Mononuclear cell (primary cell): ENCODE data around the gene EFCAB11. TPM values are rescaled to one million over a fixed set of nuclear protein-coding genes. Genes with fewer than 3 reads are reported as not detected.

ENCODE experiments used
- H3K27me3 ChIP-seq: 2 replicates; pipeline ENCODE4 v1.6.0; 2011; ENCODE audit warnings: low read length, control low read depth; ENCODE audit not compliant: insufficient read depth
- H3K4me1 ChIP-seq: 2 replicates; pipeline ENCODE4 v1.5.1; 2011; ENCODE audit warnings: mild to moderate bottlenecking, low read length, control low read depth; ENCODE audit not compliant: insufficient read depth
- H3K4me3 ChIP-seq: 2 replicates; pipeline ENCODE4 v1.5.1; 2011; ENCODE audit warnings: mild to moderate bottlenecking, low read length, moderate library complexity
- H3K9me3 ChIP-seq: 2 replicates; pipeline ENCODE4 v1.5.1; 2011; ENCODE audit warnings: low read depth, mild to moderate bottlenecking, control low read depth, low read length
- total RNA-seq: library from RNA; depleted of rRNA; stranded (reverse); fragments of >200 nt; gene quantifications from one replicate; pipeline ENCODE4 v1.2.3, GENCODE V29; 2012

Gene EFCAB11
- total RNA-seq, 1 donor = 0.63 TPM

DNA sequence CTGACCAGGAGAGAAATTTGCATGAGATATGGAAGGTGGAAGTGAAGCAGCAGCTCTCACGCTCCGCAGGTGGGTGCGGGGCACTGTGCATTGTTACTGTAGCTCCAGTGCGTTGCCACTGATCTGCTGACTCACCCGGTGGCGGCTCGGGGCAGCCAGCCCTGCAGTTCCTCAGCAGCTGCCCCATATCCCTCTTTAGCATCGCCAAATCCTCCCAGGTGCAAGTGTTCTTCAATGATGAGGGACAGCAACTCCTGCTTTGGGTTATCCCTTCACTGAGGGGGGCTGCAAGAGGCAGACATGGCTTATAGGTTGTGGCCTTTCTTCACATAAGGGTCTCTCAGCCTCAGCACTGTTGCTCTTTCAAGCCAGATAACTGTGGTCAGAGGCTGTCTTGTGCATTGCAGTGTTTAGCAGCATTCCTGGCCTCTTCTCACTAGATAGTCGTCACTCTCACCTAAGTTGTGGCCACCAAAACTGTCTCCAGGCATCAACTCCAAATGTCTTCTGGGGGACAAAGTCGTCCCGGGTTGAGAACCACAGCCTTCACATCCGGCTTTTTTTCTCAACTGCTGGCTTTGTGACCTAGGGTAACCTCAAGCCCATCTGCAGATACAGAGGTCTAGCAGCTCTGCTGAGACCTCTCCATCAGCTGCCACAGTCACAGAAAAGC is 180.8 kb downstream of the EFCAB11 start:
- Histone ChIP-seq H3K9me3 (no peaks in the 10 kb centered on the region), H3K4me1 (peaks cover 35% of the 10 kb centered on the region), H3K27me3 (no peaks in the 10 kb centered on the region), H3K4me3 (no peak overlapping the region)

DNA sequence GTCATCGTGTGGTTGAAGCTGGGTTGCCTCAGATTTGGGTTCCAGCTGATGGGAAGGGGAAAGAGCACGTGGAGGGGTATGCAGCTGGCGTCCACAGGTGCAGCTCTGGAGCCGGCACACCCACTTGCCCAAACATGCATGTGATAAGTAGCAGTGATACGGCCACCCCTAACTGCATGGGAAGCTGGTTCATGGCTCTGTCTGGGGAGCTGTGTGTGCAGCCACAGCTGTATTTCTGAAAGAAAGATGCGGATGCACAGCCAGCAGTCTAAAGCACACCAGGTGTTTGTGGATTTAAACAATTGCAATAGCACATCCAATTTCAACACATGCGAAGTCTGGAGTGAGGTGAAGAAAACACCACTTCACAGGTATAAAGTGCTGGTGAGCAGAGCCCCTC is 181.4 kb downstream of the EFCAB11 start:
- Histone ChIP-seq H3K9me3 (no peaks in the 10 kb centered on the region), H3K4me3 (no peak overlapping the region), H3K27me3 (no peaks in the 10 kb centered on the region), H3K4me1 (peaks cover 35% of the 10 kb centered on the region)

DNA sequence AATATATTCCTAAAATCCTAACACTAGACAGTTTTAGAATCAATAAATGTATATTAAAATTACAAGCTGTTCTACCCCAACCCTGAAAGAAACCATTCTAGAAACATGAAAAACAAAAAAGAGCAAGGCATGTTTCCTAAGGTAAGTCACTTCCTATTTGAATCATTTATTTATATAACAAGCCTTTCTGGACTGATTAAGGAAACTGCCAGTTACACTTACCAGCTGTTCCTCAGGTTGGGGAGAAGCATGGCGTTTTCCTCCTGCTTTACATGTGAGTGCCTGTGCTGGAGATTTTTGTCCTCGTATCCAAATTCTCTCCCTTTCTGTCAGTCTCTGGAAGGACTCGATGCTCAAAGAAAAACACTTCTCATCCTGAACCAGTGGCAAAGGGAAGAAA is 183.3 kb downstream of the EFCAB11 start:
- H3K4me3 ChIP-seq = no peak overlapping the region
- H3K9me3 ChIP-seq = no peaks in the 10 kb centered on the region
- H3K27me3 ChIP-seq = no peaks in the 10 kb centered on the region
- peaks cover 52% of the 10 kb centered on the region for H3K4me1 ChIP-seq

DNA sequence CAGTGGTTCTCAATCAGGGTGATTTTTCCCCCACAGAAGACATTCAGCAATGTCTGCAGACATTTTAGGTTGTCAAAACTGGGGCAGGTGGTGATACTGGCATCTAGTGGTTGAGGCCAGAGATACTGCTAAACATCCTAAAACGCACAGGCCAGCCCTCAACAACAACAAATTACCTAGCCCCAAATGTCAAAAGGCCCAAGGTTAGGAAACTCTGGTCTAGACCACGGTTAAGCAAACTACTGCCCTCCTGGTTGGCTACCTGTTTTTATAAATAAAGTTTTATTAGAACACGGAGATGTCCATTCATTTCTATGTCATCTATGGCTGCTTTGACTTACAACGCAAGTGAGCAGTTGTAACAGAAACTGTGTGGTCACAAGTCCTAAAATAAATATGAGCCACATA is 186.7 kb downstream of the EFCAB11 start:
- Histone ChIP-seq H3K4me1 (peaks cover 24% of the 10 kb centered on the region), H3K4me3 (no peak overlapping the region), H3K27me3 (no peaks in the 10 kb centered on the region), H3K9me3 (no peaks in the 10 kb centered on the region)

DNA sequence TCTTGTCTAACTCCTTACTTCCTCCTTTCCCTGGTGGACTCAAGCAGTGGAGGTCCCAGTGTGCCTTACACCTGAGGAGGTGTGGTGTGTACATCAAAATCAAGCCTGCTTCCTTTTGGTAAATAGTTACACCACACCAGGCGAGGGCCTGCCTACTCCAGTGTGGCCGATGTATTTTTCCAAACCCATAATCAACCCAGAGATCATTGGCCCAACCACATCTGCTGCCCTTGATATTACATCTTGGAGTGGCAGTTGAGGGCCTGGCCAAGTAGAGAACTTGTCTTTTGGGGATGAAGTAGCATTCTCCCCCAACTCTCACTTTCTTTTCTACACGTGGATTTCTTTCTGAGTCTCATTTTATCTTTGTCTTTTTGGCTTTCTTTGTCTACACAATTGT is 187.4 kb downstream of the EFCAB11 start:
- H3K9me3 ChIP-seq = no peaks in the 10 kb centered on the region
- H3K4me3 ChIP-seq = no peak overlapping the region
- H3K27me3 ChIP-seq = no peaks in the 10 kb centered on the region
- H3K4me1 ChIP-seq = peaks cover 24% of the 10 kb centered on the region

DNA sequence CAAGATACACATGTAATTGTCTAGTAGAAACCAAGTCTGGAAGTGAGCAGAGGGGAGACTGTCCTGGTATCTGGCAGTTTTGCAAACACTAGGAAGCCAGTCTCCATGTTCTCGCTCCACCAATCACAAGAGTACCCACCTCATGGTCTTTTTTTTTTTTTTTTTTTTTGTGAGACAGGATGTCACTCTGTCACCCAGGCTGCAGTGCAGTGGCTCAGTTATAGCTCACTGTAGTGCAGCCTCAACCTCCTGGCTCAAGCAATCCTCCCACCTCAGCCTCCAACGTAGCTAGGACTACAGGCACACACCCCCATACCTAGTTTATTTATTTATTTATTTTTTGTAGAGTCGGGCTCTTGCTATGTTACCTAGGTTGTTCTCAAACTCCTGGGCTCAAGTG is 189.2 kb downstream of the EFCAB11 start:
- H3K9me3 ChIP-seq = no peaks in the 10 kb centered on the region
- H3K27me3 ChIP-seq = no peaks in the 10 kb centered on the region
- H3K4me1 ChIP-seq = peaks cover 20% of the 10 kb centered on the region
- H3K4me3 ChIP-seq = no peak overlapping the region

DNA sequence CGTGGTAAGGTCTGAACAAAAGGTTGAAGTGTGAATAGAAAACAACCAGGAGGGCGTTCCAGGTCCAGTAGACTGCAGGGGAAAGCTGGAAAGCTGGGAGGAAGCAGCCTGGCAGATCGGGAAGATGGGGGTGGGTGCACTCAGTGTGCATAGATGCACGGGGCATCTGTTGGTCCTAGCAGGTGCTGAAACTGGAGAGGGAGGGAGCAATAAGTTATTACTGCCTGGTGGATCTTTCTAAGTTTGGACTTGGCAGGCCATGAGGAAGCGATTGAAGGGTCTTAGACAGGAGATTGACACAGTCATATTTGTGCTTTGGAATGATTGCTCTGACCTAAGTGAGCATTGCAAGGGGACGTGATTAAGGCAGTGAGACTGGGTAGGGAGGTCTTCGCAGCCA is 194.4 kb downstream of the EFCAB11 start:
- no peak overlapping the region for H3K4me3 ChIP-seq
- no peaks in the 10 kb centered on the region for H3K27me3 ChIP-seq
- no peaks in the 10 kb centered on the region for H3K9me3 ChIP-seq
- H3K4me1 ChIP-seq = no peaks in the 10 kb centered on the region

DNA sequence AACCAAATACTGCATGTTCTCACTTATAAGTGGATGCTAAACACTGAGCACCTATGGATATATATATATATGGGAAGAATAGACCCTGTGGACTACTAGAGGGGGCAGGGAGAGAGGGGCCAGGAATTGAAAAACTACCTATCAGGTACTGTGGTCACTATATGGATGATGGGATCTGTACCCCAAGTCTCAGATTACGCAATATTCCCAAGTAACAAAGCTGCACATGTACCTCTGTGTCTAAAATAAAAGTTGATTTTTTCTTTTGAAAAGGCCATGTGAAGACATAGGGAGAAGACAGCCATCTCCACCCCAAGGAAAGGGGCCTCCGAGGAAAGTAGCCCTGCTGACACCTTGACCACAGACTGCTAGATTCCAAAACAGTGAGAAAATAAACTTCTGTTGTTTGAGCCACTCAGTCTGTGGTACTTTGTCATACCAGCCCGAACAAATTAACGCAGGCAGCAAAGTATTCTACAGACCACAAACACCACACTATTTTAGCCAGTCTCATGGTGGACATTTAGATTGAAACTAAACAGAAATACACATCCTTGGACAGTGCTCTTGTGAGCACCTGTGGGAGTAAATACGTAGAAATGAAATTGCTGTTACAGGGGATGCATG is 197.1 kb downstream of the EFCAB11 start:
- Histone ChIP-seq H3K4me1 (no peaks in the 10 kb centered on the region), H3K9me3 (no peaks in the 10 kb centered on the region), H3K27me3 (no peaks in the 10 kb centered on the region), H3K4me3 (no peak overlapping the region)

DNA sequence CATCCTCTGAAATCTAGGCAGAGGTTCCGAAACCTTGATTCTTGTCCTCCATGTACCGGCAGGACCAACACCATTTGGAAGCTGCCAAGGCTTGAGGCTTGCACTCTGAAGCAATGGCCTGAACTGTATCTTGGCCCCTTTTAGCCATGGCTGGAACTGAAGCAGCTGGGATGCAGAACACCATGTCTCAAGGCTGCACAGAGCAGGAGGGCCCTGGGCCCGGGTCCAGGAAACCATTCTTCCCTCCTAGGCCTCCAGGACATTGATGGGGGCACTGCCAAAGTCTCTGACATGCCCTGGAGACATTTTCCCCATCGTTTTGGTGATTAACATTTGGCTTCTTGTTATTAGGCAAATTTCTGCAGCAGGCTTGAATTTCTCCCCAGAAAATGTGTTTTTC is 198.7 kb downstream of the EFCAB11 start:
- no peak overlapping the region for H3K4me3 ChIP-seq
- H3K4me1 ChIP-seq = no peaks in the 10 kb centered on the region
- H3K9me3 ChIP-seq = no peaks in the 10 kb centered on the region
- no peaks in the 10 kb centered on the region for H3K27me3 ChIP-seq

DNA sequence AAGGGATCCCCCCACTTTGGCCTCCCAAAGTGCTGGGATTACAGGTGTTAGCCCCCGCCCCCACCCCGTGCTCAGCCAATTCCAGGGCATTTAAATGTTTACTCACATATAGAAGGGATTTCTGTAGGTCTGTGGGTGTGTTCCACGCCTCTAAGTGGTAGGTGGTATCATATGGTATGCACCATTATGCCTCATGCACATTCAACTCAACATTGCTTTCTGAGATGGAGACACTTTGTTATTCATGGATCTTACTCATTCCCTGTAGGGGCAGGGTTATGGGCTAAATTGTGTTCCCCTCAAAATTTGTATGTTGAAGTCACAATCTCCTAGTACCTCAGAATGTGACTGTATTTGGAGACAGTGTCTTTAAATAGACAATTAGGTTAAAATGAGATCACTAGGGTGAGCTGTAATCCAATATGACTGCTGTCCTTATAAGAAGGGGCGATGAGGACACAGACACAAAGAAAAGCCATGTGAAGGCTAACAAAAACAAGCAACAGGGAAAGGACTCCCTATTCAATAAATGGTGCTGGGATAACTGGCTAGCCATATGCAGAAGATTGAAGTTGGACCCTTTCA is 200.6 kb downstream of the EFCAB11 start:
- Histone ChIP-seq H3K27me3 (no peaks in the 10 kb centered on the region), H3K4me3 (no peak overlapping the region), H3K9me3 (no peaks in the 10 kb centered on the region), H3K4me1 (no peaks in the 10 kb centered on the region)

DNA sequence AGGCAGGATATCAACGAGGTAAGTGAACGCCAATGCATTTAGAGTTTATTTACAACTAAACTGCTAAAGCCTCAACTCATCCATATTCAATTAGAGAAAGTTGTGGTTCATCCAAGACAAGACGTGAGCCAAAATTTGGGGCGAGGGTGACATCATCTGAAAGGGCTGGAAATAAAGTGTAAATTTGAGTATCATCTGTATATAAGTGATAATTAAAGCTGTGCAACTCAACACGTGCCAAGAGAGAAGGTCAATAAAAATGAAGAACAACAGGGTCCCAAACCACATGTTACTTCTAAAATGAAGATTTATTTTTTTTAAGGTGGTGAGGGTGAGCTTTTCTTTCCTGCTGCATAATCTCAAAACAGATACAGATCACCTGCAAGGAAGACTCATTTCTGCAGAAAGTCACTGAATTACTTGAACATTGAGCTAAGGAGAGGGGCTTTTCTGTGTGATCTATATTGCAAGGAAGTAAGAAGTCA is 203.6 kb downstream of the EFCAB11 start:
- no peak overlapping the region for H3K4me3 ChIP-seq
- no peaks in the 10 kb centered on the region for H3K4me1 ChIP-seq
- no peaks in the 10 kb centered on the region for H3K27me3 ChIP-seq
- no peaks in the 10 kb centered on the region for H3K9me3 ChIP-seq

DNA sequence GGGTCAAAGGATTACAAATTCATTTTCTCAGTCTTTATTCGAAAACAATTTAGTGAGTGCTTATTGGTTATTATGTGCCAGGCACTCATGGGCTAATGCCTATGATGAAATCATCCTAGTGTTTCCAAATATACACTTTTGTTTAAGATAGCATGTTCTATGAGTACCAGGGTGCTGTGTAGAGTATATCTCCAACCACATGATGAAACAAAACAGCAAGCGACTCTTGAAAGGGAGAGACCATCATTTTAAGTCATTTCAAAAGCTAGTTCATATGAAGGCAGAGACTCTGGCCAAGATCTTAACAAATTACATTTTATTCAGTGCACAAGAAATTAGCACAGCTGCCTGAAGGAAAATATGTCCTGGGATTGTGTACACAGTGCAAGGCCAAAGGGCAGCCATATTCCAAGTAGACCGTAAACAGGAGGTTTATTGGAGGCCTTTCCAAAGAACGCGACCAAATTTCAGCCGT is 204.2 kb downstream of the EFCAB11 start:
- H3K4me1 ChIP-seq = no peaks in the 10 kb centered on the region
- H3K4me3 ChIP-seq = no peak overlapping the region
- H3K9me3 ChIP-seq = no peaks in the 10 kb centered on the region
- H3K27me3 ChIP-seq = no peaks in the 10 kb centered on the region

DNA sequence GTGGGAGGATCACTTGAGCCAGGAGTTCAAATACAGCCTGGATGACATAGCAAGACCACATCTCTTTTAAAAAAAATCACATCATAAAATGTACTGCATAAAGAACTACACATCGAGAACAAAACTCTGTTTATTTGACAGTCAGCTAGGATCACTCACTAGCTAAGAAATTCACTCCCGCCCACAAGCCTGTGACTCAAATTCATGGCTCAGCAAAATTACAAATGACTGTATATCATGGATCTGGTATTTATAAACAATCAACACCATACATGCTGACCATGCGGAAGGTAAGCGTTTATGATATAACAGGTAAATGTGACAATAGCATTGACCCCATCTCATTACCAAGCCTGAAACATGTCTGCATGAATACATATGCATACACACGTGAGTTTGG is 206.5 kb downstream of the EFCAB11 start:
- H3K4me3 ChIP-seq = no peak overlapping the region
- H3K27me3 ChIP-seq = no peaks in the 10 kb centered on the region
- peaks cover 8% of the 10 kb centered on the region for H3K4me1 ChIP-seq
- H3K9me3 ChIP-seq = no peaks in the 10 kb centered on the region

DNA sequence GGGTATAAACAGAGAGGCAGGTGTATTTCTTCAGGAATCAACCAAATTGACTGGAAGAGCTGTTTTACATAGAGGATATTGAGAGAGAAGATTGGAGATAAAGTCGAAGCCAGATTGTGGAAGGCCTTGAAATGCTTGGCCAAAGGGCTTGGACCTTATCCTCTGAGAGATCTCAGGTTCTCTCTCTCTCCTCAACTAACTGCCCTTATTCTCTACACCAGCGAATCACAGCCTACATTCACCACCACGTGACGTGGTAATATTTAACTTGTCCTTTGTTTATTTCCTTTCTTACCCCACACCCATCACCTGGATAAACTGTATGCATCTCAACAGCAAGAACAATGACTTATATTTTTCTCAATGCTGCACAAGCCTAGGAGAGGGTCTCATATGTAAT is 207.4 kb downstream of the EFCAB11 start:
- H3K4me3 ChIP-seq = no peak overlapping the region
- no peaks in the 10 kb centered on the region for H3K27me3 ChIP-seq

DNA sequence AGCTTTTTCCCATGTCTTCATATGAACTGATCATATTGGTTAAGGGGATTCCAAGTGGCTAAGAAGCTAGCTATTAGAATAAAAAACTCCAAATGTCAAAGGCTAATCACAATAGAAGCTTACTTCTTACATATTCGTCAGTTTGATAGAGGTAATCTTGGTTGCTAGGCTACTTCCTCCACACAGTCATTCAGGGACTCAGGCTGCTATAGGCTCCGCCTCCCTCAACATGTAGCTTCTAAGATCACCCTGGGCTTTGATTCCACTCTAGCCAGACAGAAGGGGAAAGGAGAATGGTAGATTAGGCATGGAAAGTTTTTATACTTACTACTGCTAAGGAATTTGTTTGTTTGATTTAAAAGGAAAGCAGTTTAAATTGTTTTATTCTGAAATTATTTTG is 207.9 kb downstream of the EFCAB11 start:
- Histone ChIP-seq H3K4me3 (no peak overlapping the region), H3K4me1 (peaks cover 8% of the 10 kb centered on the region), H3K27me3 (no peaks in the 10 kb centered on the region), H3K9me3 (no peaks in the 10 kb centered on the region)

More for the DNA sequence above, 207.4 kb downstream of the EFCAB11 start:
- Histone ChIP-seq H3K4me1 (peaks cover 8% of the 10 kb centered on the region), H3K9me3 (no peaks in the 10 kb centered on the region)
